PC-9 (cell line): Measurements from ENCODE around the gene FBXL17. TPM values are rescaled to one million over a fixed set of nuclear protein-coding genes. Genes with fewer than 3 reads are reported as not detected.

Experiments
- BruUV-seq: library from RNA; stranded (reverse); fragments of 400-500 nt; replicated peaks from 2 replicates; lab custom pipeline; 2021; lab: Mats Ljungman, UMichigan
- CTCF ChIA-PET: fragments of 300-600 bp; sonication (Branson Sonifier 250); formaldehyde crosslinking; loops from one replicate; lab custom pipeline; 2022; ENCODE audit warnings: antibody characterized with exemption; lab: Charles Lee
- POLR2A ChIA-PET: fragments of 300-600 bp; sonication (Branson Sonifier 250); formaldehyde crosslinking; loops from one replicate; lab custom pipeline; 2022; ENCODE audit warnings: antibody characterized with exemption; ENCODE audit not compliant: unreplicated experiment; lab: Charles Lee
- DNase-seq, 2 experiments: peaks; one replicate each; pipeline versions ENCODE4 v3.0.0 to v3.0.0-alpha.2; 2015 to 2022; ENCODE audit warnings: mixed read lengths in 1 of 2
- H2AFZ ChIP-seq: fragments of 200-600 bp; sonication (generic); 2 replicates; pipeline ENCODE4 v1.8.1; 2017; ENCODE audit warnings: antibody characterized with exemption
- H3F3A ChIP-seq: fragments of 200-600 bp; sonication (generic); 2 replicates; pipeline ENCODE4 v1.8.1; 2017; ENCODE audit warnings: antibody characterized with exemption, mild to moderate bottlenecking, low read depth; ENCODE audit not compliant: insufficient read depth
- H3K27ac ChIP-seq: fragments of 200-600 bp; sonication (generic); 2 replicates; pipeline ENCODE4 v1.6.1; 2016; ENCODE audit warnings: mixed run types
- H3K27me3 ChIP-seq: fragments of 200-600 bp; sonication (generic); 2 replicates; pipeline ENCODE4 v1.6.1; 2016; ENCODE audit warnings: low read depth, mixed run types; ENCODE audit not compliant: insufficient read depth
- H3K36me3 ChIP-seq: fragments of 200-600 bp; sonication (generic); 2 replicates; pipeline ENCODE4 v1.6.1; 2016; ENCODE audit warnings: low read depth, mixed run types
- H3K4me1 ChIP-seq: fragments of 200-600 bp; sonication (generic); replicated peaks from 2 replicates; pipeline ENCODE4 v1.6.1; 2016; ENCODE audit warnings: mixed run types; ENCODE audit not compliant: insufficient read depth
- H3K4me2 ChIP-seq: fragments of 200-600 bp; sonication (generic); 2 replicates; pipeline ENCODE4 v1.6.1; 2017; ENCODE audit warnings: mixed run types
- H3K4me3 ChIP-seq: fragments of 200-600 bp; sonication (generic); 2 replicates; pipeline ENCODE4 v1.6.1; 2016; ENCODE audit warnings: mixed run types
- H3K79me2 ChIP-seq: fragments of 200-600 bp; sonication (generic); 2 replicates; pipeline ENCODE4 v1.6.1; 2017; ENCODE audit warnings: low read depth, mixed run types
- H3K9me2 ChIP-seq: fragments of 200-600 bp; sonication (generic); 2 replicates; pipeline ENCODE4 v1.8.1; 2017; ENCODE audit warnings: mild to moderate bottlenecking; ENCODE audit not compliant: insufficient read depth
- H3K9me3 ChIP-seq: fragments of 200-600 bp; sonication (generic); 2 replicates; pipeline ENCODE4 v1.8.1; 2016; ENCODE audit warnings: low read depth; ENCODE audit not compliant: insufficient read depth
- H4K20me1 ChIP-seq: fragments of 200-600 bp; sonication (generic); 2 replicates; pipeline ENCODE4 v1.8.1; 2017; ENCODE audit not compliant: insufficient read depth
- CTCF ChIP-seq: fragments of 200-600 bp; sonication (generic); conservative IDR thresholded peaks from 2 replicates; pipeline ENCODE4 v1.6.1; 2017; ENCODE audit warnings: mixed run types, antibody characterized with exemption, mild to moderate bottlenecking, moderate library complexity
- EZH2 ChIP-seq: fragments of 200-600 bp; sonication (generic); IDR thresholded peaks from 2 replicates; pipeline ENCODE4 v1.8.0; 2017; ENCODE audit warnings: antibody characterized with exemption, low read depth
- intact Hi-C: fragments of 100-400 bp; cut with micrococcal nuclease; formaldehyde crosslinking; loops from one replicate; pipeline ENCODE4 v1.10.0; 2022; ENCODE audit not compliant: unreplicated experiment
- total RNA-seq: library from RNA; stranded (reverse); gene quantifications from 2 replicates; pipeline ENCODE4 v1.2.3, GENCODE V29; 2021

FBXL17 gene
- total RNA-seq, 1 experiment from 2014 or later = 19.5 TPM

GRCh38 chr5:107949688-107950341, 432.1 kb downstream of the FBXL17 start:
- Histone ChIP-seq H3K27ac (no peak overlapping the region), H3K4me1 (no peaks in the 10 kb centered on the region), H3K27me3 (no peaks in the 10 kb centered on the region), H3K9me2 (0 out of 2 replicates have a peak, but pooled peaks cover 3% of the 10 kb centered on the region), H2AFZ (no peak overlapping the region), H3K79me2 (no peaks in the 10 kb centered on the region), H3K4me3 (no peak overlapping the region), H3K36me3 (no peaks in the 10 kb centered on the region), H3F3A (no peaks in the 10 kb centered on the region), H3K4me2 (no peak overlapping the region), H3K9me3 (no peaks in the 10 kb centered on the region), H4K20me1 (no peaks in the 10 kb centered on the region)
- no peak for TF ChIP-seq EZH2
- no peak for TF ChIP-seq CTCF
- CTCF ChIA-PET = no interaction called here
- no TSS peak for BruUV-seq
- intact Hi-C loops = no loop called here
- POLR2A ChIA-PET = no interaction called here
- DNase-seq = no peak

DNA sequence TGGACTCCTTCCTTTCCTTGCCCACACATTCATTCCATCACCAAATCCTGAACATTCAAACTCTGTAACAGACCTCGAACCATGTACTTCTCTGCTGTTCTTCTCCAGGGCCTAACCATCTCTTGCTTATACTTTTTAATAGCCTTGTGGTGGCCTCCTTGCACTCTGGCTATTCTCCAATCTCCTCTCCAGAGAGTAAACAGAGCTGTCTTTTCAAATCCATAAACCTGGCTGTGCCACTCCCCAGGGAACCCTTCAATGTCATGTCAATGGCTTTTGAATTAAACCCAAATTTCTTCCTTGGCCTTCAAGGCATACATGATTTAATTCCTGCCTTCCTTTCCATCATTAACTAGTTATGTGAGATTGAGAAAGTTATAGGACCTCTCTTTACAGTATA, 433.5 kb downstream of the FBXL17 start:
- intact Hi-C loops = no loop called here
- no peak overlapping the region for H2AFZ ChIP-seq
- H3K9me2 ChIP-seq = no peaks in the 10 kb centered on the region
- H3K9me3 ChIP-seq = no peaks in the 10 kb centered on the region
- no peak overlapping the region for H3K27ac ChIP-seq
- no peak overlapping the region for H3K4me2 ChIP-seq
- no peak for DNase-seq
- TF ChIP-seq EZH2 (no peak), CTCF (no peak)
- BruUV-seq = no TSS peak
- no peaks in the 10 kb centered on the region for H3F3A ChIP-seq
- no peaks in the 10 kb centered on the region for H4K20me1 ChIP-seq
- H3K79me2 ChIP-seq = no peaks in the 10 kb centered on the region
- no peaks in the 10 kb centered on the region for H3K4me1 ChIP-seq
- no peaks in the 10 kb centered on the region for H3K36me3 ChIP-seq
- ChIA-PET POLR2A (no interaction called here), CTCF (no interaction called here)
- no peak overlapping the region for H3K4me3 ChIP-seq
- no peaks in the 10 kb centered on the region for H3K27me3 ChIP-seq

- ChIA-PET CTCF (no interaction called here), POLR2A (no interaction called here)
- H3K9me3 ChIP-seq = no peaks in the 10 kb centered on the region
Measured at GRCh38 chr5:107945061-107945460, 436.8 kb downstream of the FBXL17 start.

More at GRCh38 chr5:107945061-107945460, 436.8 kb downstream of the FBXL17 start:
- no peak for DNase-seq
- BruUV-seq = no TSS peak
- H3F3A ChIP-seq = no peaks in the 10 kb centered on the region
- no peak overlapping the region for H3K4me2 ChIP-seq
- no peak overlapping the region for H3K27ac ChIP-seq
- TF ChIP-seq CTCF (no peak), EZH2 (no peak)
- H3K27me3 ChIP-seq = no peaks in the 10 kb centered on the region
- no peaks in the 10 kb centered on the region for H3K36me3 ChIP-seq
- H3K9me2 ChIP-seq = no peaks in the 10 kb centered on the region
- no peak overlapping the region for H2AFZ ChIP-seq
- no peaks in the 10 kb centered on the region for H3K79me2 ChIP-seq
- no peaks in the 10 kb centered on the region for H4K20me1 ChIP-seq
- H3K4me3 ChIP-seq = no peak overlapping the region
- no peaks in the 10 kb centered on the region for H3K4me1 ChIP-seq
- intact Hi-C loops = no loop called here
